Osteoblast (primary cell): ENCODE results near the gene SEC24C. TPM values are rescaled to one million over a fixed set of nuclear protein-coding genes. Genes with fewer than 3 reads are reported as not detected.
A peak's percentile ranks its signal among the peaks of the same experiment; 100 is the strongest.

ENCODE experiments used
- DNase-seq: peaks from one replicate; pipeline ENCODE4 v3.0.0; 2011; ENCODE audit warnings: low spot score, mixed read lengths; ENCODE audit not compliant: insufficient read length; ENCODE audit errors: missing footprints
- H2AFZ ChIP-seq: 2 replicates; pipeline ENCODE4 v1.6.0; 2011; ENCODE audit warnings: mild to moderate bottlenecking, low read length
- H3K27ac ChIP-seq: 2 replicates; pipeline ENCODE4 v1.5.1; 2011; ENCODE audit warnings: mild to moderate bottlenecking, low read depth, low read length, moderate library complexity
- H3K27me3 ChIP-seq: 2 replicates; pipeline ENCODE4 v1.6.0; 2012; ENCODE audit warnings: mild to moderate bottlenecking, control low read depth, inconsistent platforms, low read length, moderate library complexity; ENCODE audit not compliant: insufficient read depth
- H3K36me3 ChIP-seq: 2 replicates; pipeline ENCODE4 v1.5.1; 2011; ENCODE audit warnings: mild to moderate bottlenecking, low read length, control low read depth, moderate library complexity; ENCODE audit not compliant: insufficient read depth
- H3K4me1 ChIP-seq: 2 replicates; pipeline ENCODE4 v1.5.1; 2011; ENCODE audit warnings: mild to moderate bottlenecking, low read length, control low read depth, moderate library complexity; ENCODE audit not compliant: insufficient read depth
- H3K4me2 ChIP-seq: 2 replicates; pipeline ENCODE4 v1.6.0; 2011; ENCODE audit warnings: mild to moderate bottlenecking, low read length; ENCODE audit not compliant: insufficient read depth
- H3K4me3 ChIP-seq: fragments of 200-600 bp; sonication (generic); 3 replicates; pipeline ENCODE4 v1.5.1; 2012; ENCODE audit warnings: mild to moderate bottlenecking, low read length, inconsistent platforms; ENCODE audit not compliant: insufficient read depth
- H3K79me2 ChIP-seq: 2 replicates; pipeline ENCODE4 v1.6.0; 2012; ENCODE audit warnings: mild to moderate bottlenecking, low read length, control low read depth, inconsistent platforms; ENCODE audit not compliant: insufficient read depth
- H3K9me3 ChIP-seq: 2 replicates; pipeline ENCODE4 v1.5.1; 2011; ENCODE audit warnings: low read depth, low read length, control low read depth
- H4K20me1 ChIP-seq: 2 replicates; pipeline ENCODE4 v1.6.0; 2012; ENCODE audit warnings: mild to moderate bottlenecking, low read length, control low read depth; ENCODE audit not compliant: insufficient read depth
- total RNA-seq: library from RNA; depleted of rRNA; stranded (reverse); fragments of >200 nt; gene quantifications from 2 replicates; pipeline ENCODE4 v1.2.3, GENCODE V29; 2012
- TF ChIP-seq, protein P1 (sequence below): IDR thresholded peaks from 2 replicates; pipeline ENCODE4 v1.5.1; 2011; ENCODE audit warnings: mild to moderate bottlenecking, low read depth, low read length, moderate library complexity; ENCODE audit errors: extremely low read depth

Gene SEC24C
- total RNA-seq, 1 donor: 28.6 TPM

DNA sequence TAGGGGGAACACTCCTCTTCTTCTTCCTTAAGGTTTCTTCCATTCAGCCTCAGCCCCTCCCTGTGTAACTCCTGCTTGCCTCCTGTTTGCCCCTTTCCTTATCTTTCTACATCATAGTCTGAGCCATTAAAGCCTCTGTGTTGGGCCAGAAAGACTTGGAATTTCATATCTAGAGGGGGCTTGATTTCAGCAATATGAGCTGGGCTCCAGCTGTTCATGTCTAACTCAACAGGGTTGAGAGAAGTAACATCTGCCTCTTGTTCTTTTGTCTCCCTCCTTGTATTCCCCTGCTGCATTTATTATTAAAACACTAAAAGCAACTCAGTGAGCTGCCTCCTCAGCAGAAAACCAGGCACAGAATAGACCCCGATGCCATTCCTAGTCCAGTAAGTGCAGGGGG lies 17.6 kb downstream of the SEC24C start:
- TF ChIP-seq, protein P1, sequence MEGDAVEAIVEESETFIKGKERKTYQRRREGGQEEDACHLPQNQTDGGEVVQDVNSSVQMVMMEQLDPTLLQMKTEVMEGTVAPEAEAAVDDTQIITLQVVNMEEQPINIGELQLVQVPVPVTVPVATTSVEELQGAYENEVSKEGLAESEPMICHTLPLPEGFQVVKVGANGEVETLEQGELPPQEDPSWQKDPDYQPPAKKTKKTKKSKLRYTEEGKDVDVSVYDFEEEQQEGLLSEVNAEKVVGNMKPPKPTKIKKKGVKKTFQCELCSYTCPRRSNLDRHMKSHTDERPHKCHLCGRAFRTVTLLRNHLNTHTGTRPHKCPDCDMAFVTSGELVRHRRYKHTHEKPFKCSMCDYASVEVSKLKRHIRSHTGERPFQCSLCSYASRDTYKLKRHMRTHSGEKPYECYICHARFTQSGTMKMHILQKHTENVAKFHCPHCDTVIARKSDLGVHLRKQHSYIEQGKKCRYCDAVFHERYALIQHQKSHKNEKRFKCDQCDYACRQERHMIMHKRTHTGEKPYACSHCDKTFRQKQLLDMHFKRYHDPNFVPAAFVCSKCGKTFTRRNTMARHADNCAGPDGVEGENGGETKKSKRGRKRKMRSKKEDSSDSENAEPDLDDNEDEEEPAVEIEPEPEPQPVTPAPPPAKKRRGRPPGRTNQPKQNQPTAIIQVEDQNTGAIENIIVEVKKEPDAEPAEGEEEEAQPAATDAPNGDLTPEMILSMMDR: no peak
- peaks cover 50% of the 10 kb centered on the region for H3K79me2 ChIP-seq
- H3K9me3 ChIP-seq: no peaks in the 10 kb centered on the region
- DNase-seq: no peak
- no peak overlapping the region for H3K4me3 ChIP-seq
- H2AFZ ChIP-seq: no peak overlapping the region
- peaks cover 83% of the 10 kb centered on the region for H3K36me3 ChIP-seq
- peaks cover 6% of the 10 kb centered on the region for H3K4me1 ChIP-seq
- H4K20me1 ChIP-seq: peaks cover 51% of the 10 kb centered on the region
- no peaks in the 10 kb centered on the region for H3K27me3 ChIP-seq
- H3K4me2 ChIP-seq: no peak overlapping the region
- H3K27ac ChIP-seq: no peak overlapping the region

DNA sequence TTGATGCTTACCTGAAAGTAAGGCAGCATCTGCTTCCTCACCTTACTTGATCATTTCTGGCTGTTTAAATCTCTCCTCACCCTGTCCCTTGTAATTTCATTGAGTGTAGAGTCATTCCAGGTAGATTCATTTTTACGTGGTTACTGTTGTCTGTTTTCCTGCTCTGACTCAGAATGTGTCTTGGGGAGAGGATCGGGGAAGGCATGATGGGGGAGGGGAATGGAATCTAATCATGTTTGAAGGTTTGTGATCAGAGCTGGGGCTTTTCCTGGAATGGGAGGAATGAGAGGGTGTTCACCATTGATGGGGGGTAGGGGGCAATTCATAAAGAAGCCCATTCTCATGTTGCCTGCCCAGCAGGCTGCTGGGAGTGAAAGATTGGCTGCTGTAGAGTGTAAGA lies 18.7 kb downstream of the SEC24C start:
- no peak overlapping the region for H2AFZ ChIP-seq
- peaks cover 43% of the 10 kb centered on the region for H3K79me2 ChIP-seq
- H4K20me1 ChIP-seq: peaks cover 51% of the 10 kb centered on the region
- no peak overlapping the region for H3K27ac ChIP-seq
- no peaks in the 10 kb centered on the region for H3K27me3 ChIP-seq
- peaks cover 6% of the 10 kb centered on the region for H3K4me1 ChIP-seq
- H3K36me3 ChIP-seq: peaks cover 93% of the 10 kb centered on the region
- TF ChIP-seq, protein P1: no peak
- H3K4me3 ChIP-seq: no peak overlapping the region
- no peak overlapping the region for H3K4me2 ChIP-seq
- no peaks in the 10 kb centered on the region for H3K9me3 ChIP-seq
- peak; percentile 85 for DNase-seq

DNA sequence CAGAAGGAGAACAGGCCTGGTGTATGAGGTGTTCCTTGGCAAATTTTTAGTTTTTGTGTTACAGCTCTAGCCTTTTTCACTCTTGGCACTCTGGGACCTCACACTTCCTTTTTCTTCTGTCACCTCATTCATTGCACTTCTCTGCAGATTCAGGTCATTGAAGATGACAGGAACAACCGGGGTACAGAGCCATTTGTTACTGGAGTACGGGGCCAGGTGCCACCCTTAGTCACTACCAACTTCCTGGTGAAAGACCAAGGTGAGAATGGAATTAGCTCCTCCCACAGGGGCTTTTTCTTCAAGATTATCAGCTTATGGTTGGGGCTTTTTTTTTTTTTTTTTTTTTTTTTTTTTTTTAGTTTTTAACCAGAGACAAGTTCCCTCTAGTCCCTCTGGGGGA lies 19.2 kb downstream of the SEC24C start:
- no peaks in the 10 kb centered on the region for H3K9me3 ChIP-seq
- no peak for DNase-seq
- peaks cover 94% of the 10 kb centered on the region for H3K36me3 ChIP-seq
- no peak overlapping the region for H3K4me2 ChIP-seq
- TF ChIP-seq, protein P1: no peak
- peaks cover 6% of the 10 kb centered on the region for H3K4me1 ChIP-seq
- H2AFZ ChIP-seq: no peak overlapping the region
- H3K79me2 ChIP-seq: peaks cover 41% of the 10 kb centered on the region
- no peak overlapping the region for H3K27ac ChIP-seq
- H3K27me3 ChIP-seq: no peaks in the 10 kb centered on the region
- H4K20me1 ChIP-seq: peaks cover 49% of the 10 kb centered on the region
- H3K4me3 ChIP-seq: no peak overlapping the region

DNA sequence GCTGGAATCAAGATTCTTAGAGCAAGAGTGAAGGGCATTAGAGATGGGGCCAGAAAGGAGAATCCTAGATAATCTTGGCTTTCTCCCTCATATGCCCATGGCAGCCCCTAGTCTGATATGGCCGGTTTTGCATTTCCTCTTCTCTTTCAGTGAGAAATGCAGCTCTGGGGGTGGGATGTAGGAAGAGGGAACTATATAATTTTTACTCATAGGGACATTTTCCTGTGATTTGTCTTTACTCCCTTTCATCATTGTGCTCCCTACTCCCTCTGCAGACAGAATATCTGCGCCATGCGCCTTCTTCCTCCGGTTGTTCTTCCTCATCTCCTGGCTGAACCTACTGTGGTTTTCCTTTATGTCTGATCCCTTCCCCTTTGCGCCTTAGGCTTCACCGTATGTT lies 20.9 kb downstream of the SEC24C start:
- DNase-seq: no peak
- H3K27ac ChIP-seq: no peak overlapping the region
- no peak overlapping the region for H2AFZ ChIP-seq
- H3K4me1 ChIP-seq: peaks cover 6% of the 10 kb centered on the region
- H3K4me3 ChIP-seq: no peak overlapping the region
- peaks cover 35% of the 10 kb centered on the region for H4K20me1 ChIP-seq
- peaks cover 94% of the 10 kb centered on the region for H3K36me3 ChIP-seq
- no peaks in the 10 kb centered on the region for H3K27me3 ChIP-seq
- H3K4me2 ChIP-seq: no peak overlapping the region
- no peaks in the 10 kb centered on the region for H3K9me3 ChIP-seq
- TF ChIP-seq, protein P1: no peak
- H3K79me2 ChIP-seq: peaks cover 25% of the 10 kb centered on the region
